ENCODE measurements around the gene FOXQ1.

The FOXQ1 gene

GRCh38 chr6:1311400-1312202 is at the start of gene FOXQ1:
Gene FOXQ1, plus strand, starts transcription at chr6:1312098. Its CDS starts 607 bp downstream, at chr6:1312705.
- DNase-seq (ENCODE audit: extremely low read depth, low read depth), result no peak
- TF ChIP-seq, protein P1, sequence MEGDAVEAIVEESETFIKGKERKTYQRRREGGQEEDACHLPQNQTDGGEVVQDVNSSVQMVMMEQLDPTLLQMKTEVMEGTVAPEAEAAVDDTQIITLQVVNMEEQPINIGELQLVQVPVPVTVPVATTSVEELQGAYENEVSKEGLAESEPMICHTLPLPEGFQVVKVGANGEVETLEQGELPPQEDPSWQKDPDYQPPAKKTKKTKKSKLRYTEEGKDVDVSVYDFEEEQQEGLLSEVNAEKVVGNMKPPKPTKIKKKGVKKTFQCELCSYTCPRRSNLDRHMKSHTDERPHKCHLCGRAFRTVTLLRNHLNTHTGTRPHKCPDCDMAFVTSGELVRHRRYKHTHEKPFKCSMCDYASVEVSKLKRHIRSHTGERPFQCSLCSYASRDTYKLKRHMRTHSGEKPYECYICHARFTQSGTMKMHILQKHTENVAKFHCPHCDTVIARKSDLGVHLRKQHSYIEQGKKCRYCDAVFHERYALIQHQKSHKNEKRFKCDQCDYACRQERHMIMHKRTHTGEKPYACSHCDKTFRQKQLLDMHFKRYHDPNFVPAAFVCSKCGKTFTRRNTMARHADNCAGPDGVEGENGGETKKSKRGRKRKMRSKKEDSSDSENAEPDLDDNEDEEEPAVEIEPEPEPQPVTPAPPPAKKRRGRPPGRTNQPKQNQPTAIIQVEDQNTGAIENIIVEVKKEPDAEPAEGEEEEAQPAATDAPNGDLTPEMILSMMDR (IDR thresholded peaks at IDR 0.05; ENCODE audit: low read depth, low read length), result no peak

- no peak for DNase-seq (ENCODE audit: extremely low read depth, low read depth)
- TF ChIP-seq, protein P1 (IDR thresholded peaks at IDR 0.05; ENCODE audit: low read depth, low read length), result no peak
Measured at GRCh38 chr6:1262704-1263038, 49.2 kb upstream of the FOXQ1 start.

DNA sequence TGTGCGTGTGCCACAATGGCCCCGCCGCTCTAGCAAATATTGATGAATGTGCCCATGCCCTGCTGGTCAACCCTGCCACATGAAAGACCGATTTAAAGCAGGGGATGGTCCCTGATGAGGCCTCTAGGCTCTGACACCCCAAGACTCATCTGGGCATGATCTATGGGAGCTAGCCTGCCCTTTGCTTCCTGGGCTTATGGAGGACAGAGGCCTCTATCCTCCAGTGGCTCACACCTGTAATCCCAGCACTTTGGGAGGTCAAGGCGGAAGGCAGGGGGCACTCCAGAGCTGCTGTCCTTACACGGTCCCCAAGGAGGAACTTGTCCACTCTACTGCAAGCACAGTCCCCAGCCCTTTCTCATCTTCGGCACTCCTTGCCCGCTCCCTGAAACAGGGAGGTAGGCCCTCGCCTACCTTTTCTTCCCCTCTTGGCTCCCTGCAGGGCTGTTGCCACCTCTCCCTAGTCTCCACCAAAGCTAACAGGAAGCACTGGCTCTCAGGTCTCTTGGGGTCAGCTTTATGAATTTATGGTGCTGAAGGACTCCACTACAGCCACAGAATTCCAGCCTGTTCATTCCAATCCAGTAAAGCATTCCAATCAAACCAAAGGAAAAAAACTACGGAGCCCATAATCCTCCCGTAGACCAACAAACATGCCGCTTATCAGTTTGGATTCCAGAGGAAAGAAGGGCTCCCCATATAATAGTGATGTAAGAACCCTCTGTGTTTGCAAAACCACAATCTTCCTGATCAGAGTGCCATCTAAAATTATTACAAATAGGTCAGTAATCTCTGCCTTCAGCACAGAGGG is 48.7 kb upstream of the FOXQ1 start:
- TF ChIP-seq, protein P1 (IDR thresholded peaks at IDR 0.05; ENCODE audit: low read depth, low read length), result no peak; the same call in 1 of the 2 replicates
- no peak for DNase-seq (ENCODE audit: extremely low read depth, low read depth)

DNA sequence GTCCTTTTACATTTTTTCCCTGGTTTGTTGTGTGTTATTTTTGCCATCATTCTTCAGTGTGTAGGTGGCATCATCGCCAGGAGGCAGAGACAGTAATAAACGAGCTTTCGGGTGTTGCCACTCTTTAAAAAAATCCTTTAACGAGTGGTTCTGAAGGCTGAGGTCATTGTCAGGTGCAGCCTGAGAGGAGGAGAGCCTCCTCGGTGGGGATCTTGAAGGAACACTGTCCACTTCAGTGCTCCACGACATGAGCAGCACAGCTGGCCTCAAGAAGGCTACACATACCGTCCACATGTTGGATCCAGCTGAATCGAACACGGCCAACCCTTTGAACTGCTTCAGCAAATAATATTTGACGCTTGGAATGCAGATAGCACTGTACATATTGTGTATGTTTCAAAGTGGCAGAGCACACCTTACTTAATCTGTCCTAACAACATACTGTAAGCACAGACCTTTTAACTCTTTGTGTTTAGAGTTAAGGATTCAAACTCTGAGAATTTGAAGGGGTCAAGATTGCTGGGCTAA is 48.0 kb upstream of the FOXQ1 start:
- TF ChIP-seq, protein P1 (IDR thresholded peaks at IDR 0.05; ENCODE audit: low read depth, low read length), result no peak
- DNase-seq (ENCODE audit: extremely low read depth, low read depth), result no peak

DNA sequence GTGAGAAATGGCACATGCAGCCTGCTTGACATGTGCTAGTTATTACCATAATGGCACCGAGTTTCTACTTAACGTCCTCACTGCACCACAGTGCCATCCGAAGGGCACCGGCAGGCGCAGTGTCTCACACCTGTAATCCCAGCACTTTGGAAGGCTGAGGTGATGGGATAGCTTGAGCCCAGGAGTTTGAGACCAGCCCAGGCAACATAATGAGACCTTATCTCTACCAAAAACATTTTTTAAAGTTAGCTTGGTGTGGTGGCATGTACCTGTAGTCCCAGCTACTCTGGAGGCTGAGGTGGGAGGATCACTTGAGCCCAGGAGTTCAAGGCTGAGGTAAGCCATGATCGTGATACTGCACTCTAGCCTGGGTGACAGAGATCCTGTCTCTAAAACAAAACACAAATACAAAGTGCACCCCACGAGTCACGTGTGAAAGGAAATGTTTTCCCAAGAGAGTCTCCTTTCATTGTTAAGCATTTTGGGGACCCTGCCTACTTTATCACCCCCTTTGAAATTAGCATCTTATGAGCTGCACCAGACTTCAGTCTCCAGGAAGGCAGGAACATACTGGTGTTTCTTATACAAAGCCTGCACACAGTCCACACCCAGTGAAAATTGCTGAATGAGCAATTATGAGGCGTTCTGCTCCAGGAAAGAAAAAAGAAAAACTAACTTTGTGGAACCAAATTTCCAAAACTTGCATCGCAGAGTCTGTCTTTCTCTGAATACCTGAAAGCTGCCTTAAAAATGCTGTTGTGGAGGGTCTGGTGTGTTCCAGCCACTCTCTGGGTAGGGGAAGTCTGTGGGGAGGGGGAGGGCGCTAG is 47.1 kb upstream of the FOXQ1 start:
- no peak for DNase-seq (ENCODE audit: extremely low read depth, low read depth)
- TF ChIP-seq, protein P1 (IDR thresholded peaks at IDR 0.05; ENCODE audit: low read depth, low read length), result no peak

DNA sequence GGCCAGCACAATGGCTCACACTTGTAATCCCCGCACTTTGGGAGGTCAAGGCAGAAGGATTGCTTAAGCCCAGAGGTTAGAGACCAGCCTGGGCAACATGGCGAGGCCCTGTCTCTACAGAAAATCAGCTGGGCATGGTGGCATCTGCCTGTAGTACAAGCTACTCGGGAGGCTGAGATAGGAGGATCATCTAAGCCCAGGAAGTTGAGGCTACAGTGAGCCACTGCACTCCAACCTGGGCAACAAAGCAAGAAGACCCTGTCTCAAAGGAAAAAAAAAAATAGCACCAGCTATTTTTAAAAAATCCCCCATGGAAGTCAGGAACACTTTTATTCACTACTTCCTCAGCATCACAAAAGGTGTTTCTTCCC is 45.2 kb upstream of the FOXQ1 start:
- TF ChIP-seq, protein P1 (IDR thresholded peaks at IDR 0.05; ENCODE audit: low read depth, low read length), result no peak
- DNase-seq (ENCODE audit: extremely low read depth, low read depth), result no peak

Measured in AG09319 (cell line).